Esophagus muscularis mucosa (tissue), 4 donors: Measurements from ENCODE around the gene ZBTB16. TPM values are rescaled to one million over a fixed set of nuclear protein-coding genes. Genes with fewer than 3 reads are reported as not detected.

Experiments
- DNase-seq: peaks from one replicate; pipeline ENCODE4 v3.0.0-alpha.2; 2017; ENCODE audit errors: extremely low spot score
- H3K27ac ChIP-seq, 4 donors: fragments of 200-600 bp; sonication (generic); replicated peaks in 1 of 4; 1 replicate in 3 of 4; 2 replicates in 1 of 4; pipeline ENCODE4 v1.5.1; 2016 to 2019; ENCODE audit warnings: mild to moderate bottlenecking in 1 of 4
- H3K27me3 ChIP-seq, 4 donors: fragments of 200-600 bp; sonication (generic); one replicate each; pipeline versions ENCODE4 v1.5.1 to v1.6.0; 2016 to 2019
- H3K36me3 ChIP-seq, 4 donors: fragments of 200-600 bp; sonication (generic); one replicate each; pipeline ENCODE4 v1.5.1; 2016 to 2019
- H3K4me1 ChIP-seq, 4 donors: fragments of 200-600 bp; sonication (generic); one replicate each; pipeline ENCODE4 v1.5.1; 2016 to 2019
- H3K4me3 ChIP-seq, 4 donors: fragments of 200-600 bp; sonication (generic); 1 replicate in 2 of 4; 2 replicates in 2 of 4; pipeline ENCODE4 v1.5.1; 2016 to 2019; ENCODE audit warnings: mild to moderate bottlenecking in 4 of 4, moderate library complexity in 1 of 4
- H3K9me3 ChIP-seq, 4 donors: fragments of 200-600 bp; sonication (generic); 1 replicate in 3 of 4; 2 replicates in 1 of 4; pipeline ENCODE4 v1.5.1; 2016 to 2019
- CTCF ChIP-seq, 3 experiments: fragments of 200-600 bp in 2 of 3; fragments of 450-650 bp in 1 of 3; sonication (generic) in 2 of 3; IDR thresholded peaks; one replicate each; pipeline ENCODE4 v1.5.1; 2017 to 2019; ENCODE audit warnings: antibody characterized with exemption in 3 of 3, mild to moderate bottlenecking in 2 of 3, moderate library complexity in 1 of 3
- EP300 ChIP-seq: sonication (generic); formaldehyde crosslinking; IDR thresholded peaks from one replicate; pipeline ENCODE4 v1.6.1; 2017; ENCODE audit warnings: antibody characterized with exemption
- POLR2A ChIP-seq: fragments of 450-650 bp; IDR thresholded peaks from one replicate; pipeline ENCODE4 v1.6.1; 2017; ENCODE audit warnings: antibody characterized with exemption, moderate library complexity, mild to moderate bottlenecking, low read depth
- POLR2AphosphoS5 ChIP-seq, 2 donors: sonication (generic); formaldehyde crosslinking; IDR thresholded peaks; one replicate each; pipeline ENCODE4 v1.6.1; 2017; ENCODE audit warnings: antibody characterized with exemption in 2 of 2
- WGBS: methylation state at CpG from one replicate; pipeline ENCODE4 v1.1.5; 2018; 5-methylcytosine and 5-hydroxymethylcytosine counted together
- intact Hi-C: fragments of 100-400 bp; cut with DNase I; formaldehyde crosslinking; loops from one replicate; pipeline ENCODE4 v1.15.1; 2023
- total RNA-seq, 4 donors: library from RNA; depleted of rRNA; stranded (reverse); fragments of >200 nt; gene quantifications; one replicate each; pipeline versions ENCODE4 v1.1.0 to v1.2.1, GENCODE V29; 2016

Gene ZBTB16
- total RNA-seq, 4 donors from 2014 or later: 175 to 319 (median 222) TPM

- Histone ChIP-seq H3K27ac (peak overlapping the region; percentile 72 to 100 (median 88)), H3K36me3 (peaks cover 0 to 10% (median 3%) of the 10 kb centered on the region in 4 donors), H3K4me1 (peaks cover 96 to 100% (median 99%) of the 10 kb centered on the region in 4 donors), H3K27me3 (no peaks in the 10 kb centered on the region), H3K4me3 (no peak overlapping the region), H3K9me3 (no peaks in the 10 kb centered on the region)
- 60% methylated on average over 5 of the region's 5 CpGs for WGBS
- no peak for DNase-seq
- intact Hi-C loops: loop anchor here (5.0 kb wide), 1 partner anchor 61 kb away; no protein-coding TSS in a partner anchor
- TF ChIP-seq EP300 (no peak), POLR2AphosphoS5 (IDR thresholded peaks at IDR 0.05) (peak in 1 of 2 donors; percentile 36), CTCF (IDR thresholded peaks at IDR 0.05) (no peak), POLR2A (no peak)
Observed at GRCh38 chr11:114148013-114148382, 88.5 kb downstream of the ZBTB16 start.

- H3K36me3 ChIP-seq: peaks cover 0 to 9% (median 3%) of the 10 kb centered on the region in 4 donors
- 94% methylated on average over 3 of the region's 3 CpGs for WGBS
- H3K27me3 ChIP-seq: no peaks in the 10 kb centered on the region
- peak overlapping the region; percentile 97 to 100 (median 98) for H3K27ac ChIP-seq
- peaks cover 98 to 100% (median 99%) of the 10 kb centered on the region in 4 donors for H3K4me1 ChIP-seq
- H3K9me3 ChIP-seq: no peaks in the 10 kb centered on the region
- TF ChIP-seq EP300 (no peak), POLR2A (no peak), CTCF (IDR thresholded peaks at IDR 0.05) (no peak)
- no peak overlapping the region for H3K4me3 ChIP-seq
- DNase-seq: no peak
- intact Hi-C loops: loop anchor here (5.0 kb wide), 1 partner anchor 63 kb away; no protein-coding TSS in a partner anchor
Observed at GRCh38 chr11:114149689-114150407, 90.3 kb downstream of the ZBTB16 start.

GRCh38 chr11:114150671-114151070, 91.2 kb downstream of the ZBTB16 start:
- H3K36me3 ChIP-seq: peaks cover 0 to 10% (median 5%) of the 10 kb centered on the region in 4 donors
- TF ChIP-seq CTCF (IDR thresholded peaks at IDR 0.05): no peak
- TF ChIP-seq POLR2A: no peak
- no peak for TF ChIP-seq POLR2AphosphoS5 (IDR thresholded peaks at IDR 0.05)
- intact Hi-C loops: no loop called here
- WGBS: 83% methylated on average over 4 of the region's 6 CpGs
- H3K4me3 ChIP-seq: no peak overlapping the region
- H3K4me1 ChIP-seq: peaks cover 98 to 100% (median 99%) of the 10 kb centered on the region in 4 donors
- H3K27ac ChIP-seq: peak overlapping the region; percentile 97 to 100 (median 98)
- no peaks in the 10 kb centered on the region for H3K27me3 ChIP-seq
- no peaks in the 10 kb centered on the region for H3K9me3 ChIP-seq
- DNase-seq: no peak

GRCh38 chr11:114151631-114152030, 92.1 kb downstream of the ZBTB16 start:
- peaks cover 4 to 15% (median 12%) of the 10 kb centered on the region in 4 donors for H3K36me3 ChIP-seq
- peak overlapping the region; percentile 97 to 100 (median 98) for H3K27ac ChIP-seq
- no peak overlapping the region for H3K4me3 ChIP-seq
- no peak for TF ChIP-seq EP300
- TF ChIP-seq POLR2AphosphoS5 (IDR thresholded peaks at IDR 0.05): no peak
- TF ChIP-seq CTCF (IDR thresholded peaks at IDR 0.05): no peak
- TF ChIP-seq POLR2A: no peak
- 100% methylated on average over 1 of the region's 2 CpGs for WGBS
- no peak for DNase-seq
- intact Hi-C loops: no loop called here
- H3K27me3 ChIP-seq: no peaks in the 10 kb centered on the region
- peaks cover 98 to 100% (median 99%) of the 10 kb centered on the region in 4 donors for H3K4me1 ChIP-seq
- no peaks in the 10 kb centered on the region for H3K9me3 ChIP-seq
